Stimulated activated CD8-positive, alpha-beta memory T cell treated with anti-CD3 and anti-CD28 coated beads, Interleukin-15, amount 100 ng/mL, for 4 hours (primary cell): Measurements from ENCODE around the gene KCNJ16.
"Not testable (repeated sequence)": the region's sequence is repeated elsewhere in the genome, so short reads cannot be mapped to it uniquely, and the experiment has no call there.

Experiments
- DNase-seq, 2 donors: peaks; one replicate each; pipeline ENCODE4 v3.0.0-alpha.2; 2020; ENCODE audit warnings: low read depth in 2 of 2

Gene KCNJ16

DNA sequence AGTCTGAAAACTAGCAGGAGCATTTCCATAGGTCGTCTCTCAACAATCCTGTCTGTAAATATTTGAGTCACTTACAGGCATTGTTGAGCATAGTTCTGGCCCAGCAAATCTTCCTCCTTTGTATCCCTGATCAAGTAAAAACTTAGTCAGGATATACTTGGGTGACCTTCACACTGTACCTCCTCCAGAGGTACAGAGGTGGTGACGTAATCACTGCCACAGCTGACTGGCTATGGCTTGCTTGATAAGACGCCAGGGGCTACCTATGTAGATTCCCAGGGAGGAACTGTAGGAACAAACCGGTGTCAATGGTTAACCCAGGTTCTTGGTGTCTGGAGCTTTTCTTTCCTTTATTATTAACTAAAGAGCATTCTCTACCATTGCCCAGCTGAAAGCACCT, at the start of gene KCNJ16:
Gene KCNJ16, plus strand, starts transcription at position 270 of the 400 bp plus-strand sequence. CDS start 56,863 bp downstream, outside the sequence.
- DNase-seq: no peak

DNA sequence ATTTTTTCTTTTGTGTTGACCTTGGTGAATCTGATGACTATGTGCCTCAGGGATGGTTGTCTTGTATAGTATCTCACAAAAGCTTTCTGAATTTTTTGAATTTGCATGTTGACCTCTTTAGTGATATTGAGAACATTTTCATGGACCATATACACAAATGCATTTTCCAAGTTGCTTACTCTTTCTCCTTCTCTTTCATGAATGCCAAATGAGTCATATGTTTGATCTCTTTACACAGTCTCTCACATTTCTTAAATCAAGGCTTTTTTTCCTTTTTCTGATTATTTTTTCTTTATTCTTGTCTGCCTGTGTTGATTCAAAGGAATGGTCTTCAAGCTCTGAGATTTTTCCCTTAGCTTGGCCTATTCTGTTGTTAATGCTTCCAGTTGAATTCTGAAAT, 46.6 kb upstream of the KCNJ16 start:
- no peak for DNase-seq

DNA sequence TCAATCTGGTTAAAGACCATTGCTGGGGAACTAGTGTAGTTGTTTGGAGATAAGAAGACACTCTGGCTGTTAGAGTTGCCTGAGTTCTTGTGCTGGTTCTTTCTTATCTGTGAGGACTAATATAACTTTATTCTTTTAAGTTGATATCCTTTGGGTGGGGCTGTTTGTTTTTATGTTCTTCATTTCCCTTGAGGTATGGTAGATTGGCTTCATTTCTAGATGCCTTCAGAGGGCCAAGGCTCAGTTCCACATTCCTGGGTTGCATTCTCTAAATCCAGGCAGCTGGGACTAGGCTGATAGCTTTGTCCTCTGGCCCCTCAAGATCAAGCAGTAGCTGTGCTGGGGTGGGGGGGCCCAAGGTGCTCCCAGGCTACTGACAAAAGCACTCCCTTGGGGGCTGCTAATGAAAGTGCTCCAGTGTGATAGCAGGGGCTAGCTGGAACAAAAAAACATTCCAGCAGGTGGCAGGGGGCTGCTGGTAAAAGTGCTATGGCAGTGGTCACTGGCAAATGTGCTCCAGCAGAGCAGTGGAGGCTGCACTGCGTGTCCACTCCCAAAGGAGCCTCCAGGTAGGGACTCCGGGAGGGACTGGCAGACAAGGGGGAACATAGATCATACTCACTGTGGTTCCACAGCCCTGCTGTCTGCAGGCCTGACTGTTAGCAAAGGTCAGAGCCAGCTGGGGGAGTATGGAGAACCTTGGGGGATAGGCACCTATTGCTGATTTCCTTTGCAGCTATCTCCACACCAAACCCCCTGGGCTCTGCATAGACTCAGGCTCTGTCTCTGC, 45.9 kb upstream of the KCNJ16 start:
- DNase-seq: no peak

DNA sequence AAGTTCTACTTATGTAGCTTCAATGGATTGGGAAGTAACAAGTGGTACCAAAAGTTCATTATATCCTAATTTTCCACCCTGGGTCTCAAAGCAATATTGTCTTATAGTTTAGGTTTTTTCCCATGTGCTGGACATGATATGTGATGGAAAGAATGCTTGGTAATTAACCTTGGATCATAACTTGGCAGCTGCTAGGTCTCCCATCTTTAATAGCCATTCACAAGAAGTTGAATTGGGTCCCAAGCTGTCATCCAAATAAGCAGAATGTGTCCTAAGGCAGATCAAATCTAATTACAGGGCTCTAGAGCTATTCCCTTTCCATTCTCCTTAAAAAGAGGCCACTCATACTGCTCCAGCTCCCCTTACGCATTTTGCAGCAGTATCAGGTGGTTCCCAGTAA, 44.7 kb upstream of the KCNJ16 start:
- DNase-seq: no peak

DNA sequence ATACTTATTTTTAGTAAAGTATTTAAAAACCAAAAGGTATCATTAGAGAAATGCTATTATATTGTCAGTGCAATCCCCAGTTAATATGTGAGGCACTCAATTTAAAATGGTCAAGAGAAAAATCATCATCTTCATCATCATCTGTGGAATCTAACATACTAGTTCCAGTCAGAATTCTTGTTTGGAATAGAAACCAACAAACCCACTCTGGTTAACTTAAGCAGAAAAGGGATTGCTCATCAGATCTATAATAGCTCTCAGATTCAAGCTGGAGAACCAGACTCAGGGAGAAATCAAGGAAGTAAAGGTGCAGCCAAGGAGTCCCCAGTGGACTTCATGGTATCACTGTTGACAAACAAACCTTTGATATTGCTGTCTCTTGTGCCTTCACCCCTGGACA, 43.7 kb upstream of the KCNJ16 start:
- DNase-seq: no peak

DNA sequence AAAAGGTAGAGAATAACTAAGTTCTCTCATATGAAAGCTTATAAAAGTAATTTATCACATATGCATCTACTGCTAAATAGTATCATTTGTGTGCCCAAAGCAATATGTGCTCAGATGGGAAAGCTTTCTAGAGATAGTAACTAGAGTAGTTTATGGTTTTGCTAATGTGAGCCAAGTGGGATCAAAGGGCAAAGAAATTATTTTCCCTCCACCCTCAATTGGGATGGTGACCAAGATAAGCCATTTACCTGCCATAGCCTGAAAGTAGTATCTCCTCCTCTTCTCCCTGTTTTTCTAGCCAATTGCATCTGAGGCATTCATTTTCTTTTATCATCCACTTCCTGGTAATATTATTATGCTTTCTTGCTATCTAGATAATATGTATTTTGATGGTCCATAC, 41.9 kb upstream of the KCNJ16 start:
- DNase-seq: no peak

DNA sequence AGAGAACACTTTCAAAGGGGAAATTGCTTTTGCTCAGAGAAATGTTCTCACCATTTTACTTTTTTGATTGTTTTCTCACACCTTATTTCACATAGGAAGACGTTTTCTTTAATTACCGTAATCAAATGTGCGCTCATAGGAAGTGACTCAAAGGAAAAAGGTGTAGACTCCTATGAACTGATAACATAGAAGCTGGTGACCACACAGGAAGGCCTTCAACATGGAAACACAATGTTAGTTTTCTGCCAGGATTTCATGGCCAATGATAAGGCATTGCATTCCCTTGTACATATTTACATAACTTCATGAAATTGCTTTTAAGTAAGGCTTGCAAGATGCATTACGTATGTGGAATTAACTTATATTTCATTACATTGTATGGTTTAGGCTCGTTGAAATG, 40.9 kb upstream of the KCNJ16 start:
- DNase-seq: no peak

DNA sequence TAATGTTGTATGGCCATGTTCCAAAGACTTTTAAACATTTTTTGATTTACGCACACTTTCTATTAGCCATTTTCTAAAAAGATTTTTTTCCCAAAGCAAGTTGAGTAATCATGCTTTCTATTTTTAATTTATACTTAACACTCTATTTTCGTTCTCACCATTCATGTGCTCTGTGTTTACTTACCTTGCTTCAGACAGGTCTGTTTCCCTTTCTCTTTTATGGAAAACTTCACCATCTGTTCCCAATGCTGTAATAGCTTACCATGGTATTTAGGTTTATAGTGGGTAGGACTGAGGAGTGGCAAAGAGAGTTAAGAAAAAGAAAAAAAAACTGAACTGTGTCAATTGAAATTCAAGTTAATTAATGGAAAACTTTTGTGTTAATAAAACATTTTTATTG, 37.5 kb upstream of the KCNJ16 start:
- DNase-seq: no peak

DNA sequence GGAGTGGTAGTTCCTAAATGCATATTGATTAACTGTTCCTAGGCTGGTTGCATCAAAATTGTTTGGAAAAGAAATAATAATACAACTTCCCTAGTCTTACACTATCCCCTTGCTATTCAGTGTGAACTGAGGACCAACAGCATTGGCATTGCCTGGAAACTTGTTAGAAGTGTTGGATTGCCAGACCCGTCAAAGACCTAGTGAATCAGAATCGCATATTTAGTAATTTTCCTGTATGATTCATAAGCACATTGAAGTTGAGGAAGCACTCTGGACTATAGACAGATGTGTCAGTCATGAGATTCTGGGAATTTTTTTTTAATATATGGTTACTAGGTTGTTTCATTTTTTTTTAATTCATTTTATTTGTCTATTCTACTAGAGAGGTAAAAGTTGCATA, 34.7 kb upstream of the KCNJ16 start:
- DNase-seq: no peak

DNA sequence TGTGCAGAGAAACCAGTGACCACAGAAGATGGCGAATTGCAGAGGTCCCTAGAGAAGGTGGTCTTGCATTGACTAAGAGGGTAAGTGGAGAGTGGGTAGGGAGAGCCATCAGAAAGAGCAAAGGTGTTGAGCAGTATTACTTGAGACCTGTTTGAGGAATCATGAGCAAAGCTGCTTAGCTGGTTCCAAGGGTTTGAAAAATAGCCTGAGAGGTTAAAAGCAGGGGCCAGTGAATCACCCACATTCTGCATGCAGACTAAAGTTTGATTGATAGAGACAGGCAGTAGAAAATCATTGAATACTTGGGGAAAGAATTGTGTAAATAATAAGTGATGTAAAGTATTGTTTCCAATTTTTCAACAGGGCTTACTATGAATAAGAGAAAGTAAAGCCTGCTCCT, 34.0 kb upstream of the KCNJ16 start:
- no peak for DNase-seq

DNA sequence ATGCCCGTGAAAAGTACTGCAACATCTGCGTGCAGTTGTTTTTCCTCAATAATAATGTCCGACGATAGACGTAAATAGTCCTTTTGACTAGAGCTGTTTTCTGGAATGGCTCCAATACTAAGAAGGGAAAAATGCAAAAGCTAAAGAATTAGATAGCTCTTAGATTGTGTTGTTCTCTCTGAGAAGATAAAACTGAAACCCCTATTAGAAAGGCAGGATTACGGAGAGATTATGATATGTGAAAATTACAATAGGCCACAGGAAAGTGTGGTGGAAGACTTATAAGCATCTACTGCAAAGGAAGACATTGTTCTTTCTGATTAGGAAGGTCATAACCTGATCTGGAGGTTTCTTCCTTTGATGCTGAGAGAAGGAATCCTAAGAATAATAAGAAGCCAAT, 33.5 kb upstream of the KCNJ16 start:
- no peak for DNase-seq

DNA sequence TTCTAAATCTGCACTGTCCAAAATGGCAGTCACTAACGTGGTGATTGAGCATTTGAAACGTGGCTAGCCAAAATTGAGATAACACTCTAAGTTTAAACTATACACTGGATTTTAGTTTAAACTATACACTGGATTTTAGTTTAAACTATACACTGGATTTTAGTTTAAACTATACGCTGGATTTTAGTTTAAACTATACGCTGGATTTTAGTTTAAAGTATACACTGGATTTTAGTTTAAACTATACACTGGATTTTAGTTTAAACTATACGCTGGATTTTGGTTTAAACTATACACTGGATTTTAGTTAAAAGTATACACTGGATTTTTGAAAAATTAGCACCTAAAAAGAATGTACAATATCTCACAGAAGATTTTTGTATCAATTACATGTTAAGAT, 29.2 kb upstream of the KCNJ16 start:
- DNase-seq: not testable (repeated sequence)

DNA sequence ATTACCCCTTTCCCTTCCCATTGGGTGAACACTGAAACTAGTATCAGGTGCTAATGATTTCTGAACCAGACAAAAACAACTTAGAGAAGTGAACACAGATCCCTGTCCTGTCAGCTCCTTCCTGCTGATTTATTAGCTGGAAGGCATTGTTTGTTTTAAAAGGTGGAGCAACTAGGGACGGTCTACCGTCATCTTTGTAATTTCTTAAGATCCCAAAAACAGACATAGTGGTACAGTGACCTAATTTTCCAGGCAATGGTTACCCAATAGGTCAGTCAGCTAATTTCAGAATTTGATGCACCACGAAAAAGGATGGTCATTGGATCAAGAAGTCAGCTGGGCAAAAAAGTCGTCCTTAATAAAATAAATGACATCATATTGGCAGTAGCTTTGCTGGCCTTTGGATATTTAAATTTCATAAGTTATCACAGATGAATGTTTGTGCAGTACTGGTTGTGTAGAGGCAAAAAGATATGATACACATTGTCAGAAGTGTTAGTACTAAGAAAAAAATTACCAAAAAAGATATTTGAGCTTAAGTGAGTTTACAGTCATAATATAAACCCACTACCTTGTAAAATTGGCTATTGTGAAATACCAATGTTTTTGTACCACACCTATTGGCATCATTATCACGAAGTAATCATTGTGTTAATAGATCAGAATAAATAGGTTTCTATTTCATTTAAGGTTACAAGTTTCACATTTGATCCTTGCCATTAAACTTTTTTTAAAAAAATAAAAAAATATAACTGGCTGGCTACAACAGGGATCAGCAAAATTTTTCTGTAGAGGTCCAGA, 27.2 kb upstream of the KCNJ16 start:
- no peak for DNase-seq

DNA sequence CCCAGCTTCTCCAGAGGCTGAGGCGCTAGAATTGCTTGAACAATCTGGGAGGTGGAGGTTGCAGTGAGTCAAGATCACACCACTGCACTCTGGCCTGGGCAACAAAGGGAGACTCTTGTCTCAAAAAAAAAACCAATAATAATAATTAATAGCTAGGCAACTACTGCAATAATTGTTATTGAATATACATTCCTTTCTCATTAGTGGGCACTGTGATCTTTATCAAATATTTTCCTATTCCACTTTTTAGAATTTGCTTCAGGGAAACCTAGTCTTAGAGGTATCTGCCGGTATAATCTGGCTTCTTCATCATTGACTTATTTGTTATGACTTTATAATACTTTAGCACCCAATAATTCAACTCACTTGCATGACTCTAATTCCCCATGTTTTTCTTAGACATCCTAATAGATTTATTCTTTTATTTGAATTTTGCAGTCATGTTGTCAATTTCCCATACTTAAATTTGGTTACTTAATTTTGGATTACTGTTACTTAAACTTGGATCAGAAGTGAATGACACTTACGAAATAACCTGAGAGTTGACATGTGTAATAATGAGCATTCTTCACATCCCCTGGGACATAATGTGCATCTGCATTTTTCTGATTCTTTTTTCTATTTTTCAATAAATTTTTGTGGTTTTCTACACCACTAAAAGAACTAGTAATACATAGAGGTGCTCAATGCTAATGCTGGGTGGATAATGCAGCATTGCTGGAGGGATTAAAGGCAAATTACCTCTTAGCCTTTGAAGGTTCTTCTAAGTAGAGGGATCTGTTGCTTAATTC, 25.0 kb upstream of the KCNJ16 start:
- no peak for DNase-seq

DNA sequence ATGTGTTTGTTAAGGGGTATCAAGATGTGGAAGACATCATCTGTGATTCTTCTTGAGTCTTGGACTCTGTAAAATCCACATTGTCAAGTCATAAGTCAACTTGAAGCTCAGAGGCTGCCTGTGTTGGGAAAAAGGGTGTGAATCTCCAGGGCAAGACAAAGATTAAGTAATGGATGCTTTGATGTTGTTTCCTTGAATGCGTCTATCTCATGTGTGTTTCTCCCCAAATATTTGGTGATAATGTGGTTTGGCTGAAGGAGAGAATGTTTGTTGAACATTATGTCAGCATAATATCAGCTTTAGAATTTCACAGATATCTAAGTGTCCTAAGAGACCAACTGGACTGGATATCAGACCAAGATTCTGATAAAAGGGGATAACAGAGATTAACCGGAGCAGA, 24.1 kb upstream of the KCNJ16 start:
- DNase-seq: no peak

DNA sequence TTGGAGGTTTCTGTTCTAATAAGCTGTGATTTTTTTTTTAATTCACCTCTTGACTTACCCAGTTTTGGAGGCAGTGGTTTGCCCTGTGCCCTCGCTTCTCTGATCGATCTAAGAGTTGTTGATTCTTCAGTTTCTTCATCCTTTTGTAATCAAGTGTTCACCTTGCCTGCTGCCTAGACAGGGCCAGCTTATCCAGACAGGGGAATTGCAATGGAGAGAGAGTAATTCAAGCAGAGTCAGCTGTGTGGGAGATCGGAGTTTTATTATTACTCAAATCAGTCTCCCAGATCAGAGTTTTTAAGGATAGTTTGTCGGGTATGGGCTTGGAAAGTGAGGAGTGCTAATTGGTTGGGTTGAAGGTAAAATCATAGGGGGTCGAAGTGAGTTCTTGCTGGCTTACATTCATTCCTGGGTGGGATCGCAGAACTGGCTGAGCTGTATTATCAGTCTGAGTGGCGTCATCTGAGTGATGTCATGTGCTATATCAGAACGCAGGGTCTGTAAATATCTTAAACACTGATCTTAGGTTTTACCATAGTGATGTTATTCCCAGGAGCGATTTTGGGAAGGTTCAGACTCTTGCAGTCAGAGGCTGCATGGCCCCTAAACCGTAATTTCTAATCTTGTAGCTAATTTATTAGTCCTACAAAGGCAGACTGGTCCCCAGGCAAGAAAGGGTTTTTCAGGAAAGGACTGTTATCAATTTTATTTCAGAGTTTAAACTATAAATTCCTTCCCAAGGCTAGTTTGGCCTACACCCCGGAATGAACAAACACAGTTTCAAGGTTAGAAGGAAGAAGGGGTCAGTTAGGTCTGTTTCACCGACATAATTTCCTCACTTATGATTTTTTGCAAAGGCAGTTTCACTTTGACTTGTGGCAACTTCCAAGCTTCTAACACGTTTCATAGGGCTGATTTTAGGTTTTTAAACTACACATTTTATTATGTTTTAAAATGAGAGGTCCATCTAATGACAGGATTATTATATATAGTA, 21.5 kb upstream of the KCNJ16 start:
- no peak for DNase-seq

DNA sequence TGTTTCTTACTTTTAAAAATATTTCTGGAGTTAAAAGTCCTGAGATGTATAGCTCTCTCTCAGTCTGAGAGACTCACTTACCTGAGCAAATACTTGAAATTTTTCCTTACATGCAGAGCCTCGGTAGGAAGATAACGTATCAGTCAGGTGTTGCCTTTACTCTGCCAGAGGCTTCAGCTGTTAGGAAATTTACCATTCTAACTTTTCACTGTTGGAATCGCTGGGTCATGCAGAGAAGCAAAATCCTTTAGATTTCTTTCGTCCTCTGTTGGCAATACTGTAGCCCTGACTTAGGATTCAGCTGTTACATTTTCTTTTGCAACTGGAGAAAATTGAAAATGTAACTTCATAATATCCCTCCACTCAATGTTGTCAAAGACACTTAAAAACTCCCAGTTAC, 20.0 kb upstream of the KCNJ16 start:
- no peak for DNase-seq

DNA sequence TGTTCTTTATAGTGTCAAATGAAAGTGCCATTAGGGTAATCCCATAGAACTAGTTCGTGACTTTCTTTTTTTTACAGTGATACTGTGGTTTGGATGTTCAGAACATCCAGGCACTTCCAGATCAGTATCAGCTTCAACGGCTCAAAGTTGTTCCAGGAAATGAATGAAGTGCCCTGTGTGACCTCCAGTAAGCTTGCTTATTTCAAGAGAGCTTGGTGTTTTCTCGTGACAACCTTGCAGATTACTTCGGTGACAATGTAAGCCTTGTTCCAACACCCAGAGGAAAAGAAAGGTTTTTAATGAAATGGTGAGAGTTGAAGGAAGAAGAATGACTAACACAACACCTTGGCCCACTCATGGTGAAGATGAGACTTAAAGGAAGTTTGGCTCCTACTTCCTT, 16.0 kb upstream of the KCNJ16 start:
- DNase-seq: no peak

DNA sequence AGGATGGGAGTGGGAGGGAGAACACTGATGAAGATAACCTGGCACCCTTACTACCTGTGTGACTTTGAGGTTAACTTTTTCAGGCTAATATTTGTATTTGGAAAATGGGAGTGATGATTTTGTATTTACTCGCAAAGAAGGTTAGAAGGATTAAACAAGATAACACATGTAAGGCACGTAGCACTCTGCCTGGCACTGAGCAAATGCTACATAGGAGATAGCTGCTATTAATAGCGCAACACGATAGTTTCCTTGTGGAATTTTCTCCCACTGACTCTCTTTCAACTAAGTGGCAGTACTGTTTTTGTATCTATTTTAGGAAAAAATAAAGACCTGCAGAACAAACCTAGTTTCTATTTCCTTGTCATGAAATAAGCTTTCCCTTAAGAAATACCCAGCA, 15.4 kb upstream of the KCNJ16 start:
- DNase-seq: no peak

DNA sequence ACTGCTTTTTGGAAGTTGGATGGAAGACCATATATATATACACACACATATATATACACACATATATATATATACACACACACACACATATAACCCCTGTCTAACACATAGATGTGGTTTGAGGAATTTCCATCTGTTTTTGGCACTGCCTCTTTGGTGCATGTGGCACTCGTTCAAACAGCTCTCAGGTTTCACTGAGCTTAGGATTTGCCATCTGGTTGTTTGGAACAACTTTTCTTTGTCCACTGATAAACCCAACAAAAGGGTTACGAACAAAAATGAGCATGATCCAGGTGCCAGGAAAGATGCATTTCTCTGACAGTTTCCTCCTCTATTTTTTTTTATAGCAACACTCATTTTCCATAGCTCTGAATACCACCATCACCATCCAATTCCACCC, 14.6 kb upstream of the KCNJ16 start:
- no peak for DNase-seq

DNA sequence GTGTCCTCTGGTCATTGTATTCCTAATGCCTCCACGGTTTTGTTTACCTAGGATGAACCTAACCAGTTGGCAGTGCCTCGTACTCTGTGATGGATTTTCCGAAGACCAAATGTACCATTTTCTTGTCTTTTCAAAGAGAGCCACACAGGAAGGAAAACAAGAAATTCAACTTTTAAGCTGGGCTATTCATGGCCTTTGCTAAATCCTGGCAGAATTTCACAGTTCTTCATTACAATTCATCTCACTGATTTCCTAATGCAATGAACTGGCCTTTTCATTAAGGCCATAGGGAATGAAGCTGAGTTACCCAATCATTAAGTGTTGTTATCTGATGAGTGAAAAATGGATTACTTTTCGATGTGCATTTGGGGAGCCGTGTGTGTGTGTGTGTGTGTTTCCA, 7.9 kb upstream of the KCNJ16 start:
- DNase-seq: no peak
